Muscle of leg (tissue), 16 donors: Measurements from ENCODE around the gene RPGR. TPM values are rescaled to one million over a fixed set of nuclear protein-coding genes. Genes with fewer than 3 reads are reported as not detected.

Experiments
- DNase-seq: peaks from one replicate; pipeline ENCODE4 v3.0.0; 2013
- H3K27ac ChIP-seq: one replicate; pipeline ENCODE4 v1.5.1; 2013; ENCODE audit warnings: mild to moderate bottlenecking, low read length, control low read depth
- H3K27me3 ChIP-seq: one replicate; pipeline ENCODE4 v1.6.1; 2013; ENCODE audit warnings: low read length; ENCODE audit not compliant: control insufficient read depth, insufficient read depth
- H3K36me3 ChIP-seq: one replicate; pipeline ENCODE4 v1.6.1; 2013; ENCODE audit warnings: low read length; ENCODE audit not compliant: control insufficient read depth, insufficient read depth
- H3K4me1 ChIP-seq: one replicate; pipeline ENCODE4 v1.6.1; 2013; ENCODE audit warnings: low read length; ENCODE audit not compliant: control insufficient read depth, insufficient read depth
- H3K4me3 ChIP-seq: one replicate; pipeline ENCODE4 v1.5.1; 2013; ENCODE audit warnings: low read length, control low read depth
- H3K9me3 ChIP-seq: replicated peaks from 2 replicates; pipeline ENCODE4 v1.6.1; 2013; ENCODE audit warnings: low read depth, low read length; ENCODE audit not compliant: control insufficient read depth
- WGBS: methylation state at CpG from one replicate; pipeline ENCODE4 v1.1.5; 2013; ENCODE audit warnings: missing lambda C conversion rate; ENCODE audit not compliant: insufficient coverage; 5-methylcytosine and 5-hydroxymethylcytosine counted together
- long read RNA-seq, 11 donors: transcript quantifications; one replicate each; lab custom pipeline, GENCODE V29; 2026
- polyA plus RNA-seq, 8 donors: library from polyadenylated mRNA; unstranded; fragments of 120-200 nt; gene quantifications; one replicate each; pipeline versions ENCODE4 v1.2.1 to v1.2.3, GENCODE V29; 2013; ENCODE audit warnings: inconsistent platforms in 1 of 8, low replicate concordance in 1 of 8; ENCODE audit not compliant: insufficient read length in 8 of 8, insufficient read depth in 1 of 8
- total RNA-seq: library from RNA; stranded (reverse); fragments of 120-200 nt; gene quantifications from one replicate; pipeline ENCODE4 v1.2.4, GENCODE V29; 2013

RPGR gene
- total RNA-seq (4.2 TPM), polyA plus RNA-seq (1 to 10 TPM; 4.5 to 8.9 (median 5.4) TPM)
- long read RNA-seq, donor 1, result 0 reads
- long read RNA-seq, donor 2, partial matches to known transcripts, result 0 of 1 reads
- long read RNA-seq, donor 2, other reads (novel, unspliced or antisense), result 0 of 1 reads
- long read RNA-seq, donor 3, result 0 reads
- long read RNA-seq, donor 4, partial matches to known transcripts, result 0 of 1 reads
- long read RNA-seq, donor 4, other reads (novel, unspliced or antisense), result 0 of 1 reads
- long read RNA-seq, donor 5, partial matches to known transcripts, result 0 of 1 reads
- long read RNA-seq, donor 5, other reads (novel, unspliced or antisense), result 0 of 1 reads
- long read RNA-seq, donor 6, result 0 reads
- long read RNA-seq, donor 7, result 0 reads
- long read RNA-seq, donor 8, partial matches to known transcripts, result 0 of 1 reads
- long read RNA-seq, donor 8, other reads (novel, unspliced or antisense), result 0 of 1 reads
- long read RNA-seq, donor 9, result 0 reads
- long read RNA-seq, donor 10, partial matches to known transcripts, result 0 of 1 reads
- long read RNA-seq, donor 10, other reads (novel, unspliced or antisense), result 0 of 1 reads
- long read RNA-seq, donor 11, result 0 reads

DNA sequence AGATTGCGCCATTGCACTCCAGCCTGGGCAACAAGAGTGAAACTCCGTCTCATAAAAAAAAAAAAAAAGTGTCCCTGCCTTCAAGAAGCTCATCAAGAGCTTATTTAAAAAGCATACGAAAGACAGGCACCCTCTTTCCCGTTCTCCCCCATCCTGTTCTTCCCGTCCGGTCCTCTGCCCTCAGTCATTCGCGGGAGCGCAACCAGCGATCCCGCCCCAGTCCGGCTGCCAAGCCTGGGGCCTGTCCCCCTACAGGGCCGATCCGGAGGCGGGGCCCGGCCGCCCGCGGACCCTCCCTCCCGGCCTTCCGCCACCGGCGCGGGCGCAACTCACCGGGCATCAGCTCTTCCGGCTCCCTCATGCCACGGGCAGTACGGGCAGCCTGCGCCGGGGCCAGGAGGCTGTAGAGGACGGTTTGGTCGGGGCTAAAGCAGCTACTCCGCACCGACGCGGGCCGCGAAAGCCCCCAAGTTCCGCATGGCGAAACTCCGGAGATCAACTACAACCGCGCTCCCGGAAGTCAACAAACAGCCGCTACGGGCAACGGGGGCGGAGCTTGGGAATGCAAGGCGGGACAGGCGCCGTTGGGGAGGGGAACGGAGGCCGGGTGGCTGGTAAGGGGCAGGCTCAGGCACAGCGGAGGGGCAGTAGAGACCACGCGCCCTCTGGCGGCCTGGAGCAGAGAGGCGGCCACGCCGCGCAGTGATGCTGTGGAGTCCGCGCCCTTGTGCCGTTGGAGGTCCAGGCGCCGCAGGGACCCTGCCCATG is at the start of gene RPGR:
RPGR (minus strand) TSS at position 503 of the 768 bp plus-strand sequence; CDS start at position 361, 142 bp downstream.
- Histone ChIP-seq H3K4me3 (peak within 1 kb of the TSS; percentile 49), H3K9me3 (no peaks in the 10 kb centered on the region), H3K27ac (peak within 1 kb of the TSS; percentile 80), H3K4me1 (peaks cover 2% of the 10 kb centered on the region), H3K36me3 (no peaks in the 10 kb centered on the region), H3K27me3 (peaks cover 4% of the 10 kb centered on the region)
- DNase-seq, result peak; percentile 97
- WGBS, result 24% methylated on average over 55 of the region's 67 CpGs

GRCh38 chrX:38376747-38377146 is 49.4 kb upstream of the RPGR start:
- H3K4me1 ChIP-seq, result no peaks in the 10 kb centered on the region
- H3K36me3 ChIP-seq, result no peaks in the 10 kb centered on the region
- no peak overlapping the region for H3K4me3 ChIP-seq
- H3K27me3 ChIP-seq, result peaks cover 2% of the 10 kb centered on the region
- DNase-seq, result no peak
- H3K27ac ChIP-seq, result no peak overlapping the region
- no peaks in the 10 kb centered on the region for H3K9me3 ChIP-seq
- no CpG with 5 or more reads among the region's 1 CpG for WGBS

DNA sequence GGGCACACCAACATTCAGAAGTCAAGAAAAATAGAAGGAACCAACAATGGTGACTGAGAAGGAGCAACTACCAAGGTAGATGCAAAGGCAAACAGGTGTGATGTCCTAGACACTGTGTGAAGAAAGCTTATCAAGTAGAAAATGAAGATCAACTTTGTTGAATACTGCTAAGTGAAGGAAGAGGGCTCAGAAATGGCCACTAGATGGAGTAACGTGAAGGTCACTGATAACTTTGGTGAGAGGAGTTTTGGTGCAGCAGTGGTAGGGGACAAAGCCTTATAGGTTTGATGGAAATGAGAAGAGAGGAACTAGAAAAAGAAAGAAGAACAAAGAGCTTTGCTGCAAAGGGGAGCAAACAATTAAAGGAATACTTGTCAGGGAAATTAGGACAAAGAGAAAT is 48.6 kb upstream of the RPGR start:
- H3K27ac ChIP-seq, result no peak overlapping the region
- no peak for DNase-seq
- no peaks in the 10 kb centered on the region for H3K4me1 ChIP-seq
- no peaks in the 10 kb centered on the region for H3K36me3 ChIP-seq
- no peak overlapping the region for H3K4me3 ChIP-seq
- no peaks in the 10 kb centered on the region for H3K9me3 ChIP-seq
- WGBS, result 9% methylated on average over 1 of the region's 1 CpG
- H3K27me3 ChIP-seq, result peaks cover 3% of the 10 kb centered on the region

DNA sequence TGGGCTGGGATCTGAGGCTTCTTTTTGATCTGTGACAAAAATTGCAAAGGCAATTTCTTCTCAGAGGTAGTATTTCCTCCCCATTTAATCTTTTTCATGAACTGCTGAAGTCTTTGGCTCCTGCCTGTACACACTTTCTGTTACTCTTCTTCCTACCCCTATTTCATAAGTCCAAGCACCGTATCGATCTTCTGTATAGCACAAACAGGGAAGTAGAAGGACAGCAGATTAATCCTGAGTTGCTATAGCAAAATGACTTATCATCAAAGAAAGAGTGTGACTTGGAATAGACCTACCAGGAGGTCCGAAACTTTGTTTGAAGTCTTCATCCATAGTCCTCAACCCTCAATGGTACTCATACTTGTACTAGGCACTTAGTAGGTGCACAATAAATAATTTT is 47.1 kb upstream of the RPGR start:
- H3K27ac ChIP-seq, result no peak overlapping the region
- H3K4me3 ChIP-seq, result no peak overlapping the region
- no peaks in the 10 kb centered on the region for H3K4me1 ChIP-seq
- peaks cover 7% of the 10 kb centered on the region for H3K27me3 ChIP-seq
- no peaks in the 10 kb centered on the region for H3K36me3 ChIP-seq
- WGBS, result no CpG with 5 or more reads among the region's 3 CpGs
- H3K9me3 ChIP-seq, result no peaks in the 10 kb centered on the region
- no peak for DNase-seq

DNA sequence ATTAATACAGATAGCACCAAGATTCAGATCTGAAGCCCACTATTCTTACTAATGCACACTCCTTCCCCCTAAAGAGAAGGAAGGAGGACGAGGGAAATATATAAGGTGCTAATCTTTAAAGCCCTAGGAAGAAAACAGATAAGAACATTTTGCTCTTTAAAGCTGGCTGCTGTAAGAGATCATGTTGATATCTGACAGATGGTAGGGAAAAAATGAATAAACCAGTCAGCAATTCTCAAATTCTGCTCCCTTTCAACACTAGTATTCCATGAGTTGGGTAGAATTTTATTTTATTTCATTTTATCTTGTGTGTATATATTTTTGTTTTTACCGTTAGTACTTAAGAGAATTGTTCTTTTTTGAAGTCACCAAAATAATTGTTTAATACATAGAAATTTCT is 44.3 kb upstream of the RPGR start:
- H3K4me1 ChIP-seq, result no peaks in the 10 kb centered on the region
- WGBS, result no CpG with 5 or more reads among the region's 2 CpGs
- no peak for DNase-seq
- H3K27ac ChIP-seq, result no peak overlapping the region
- H3K4me3 ChIP-seq, result no peak overlapping the region
- H3K36me3 ChIP-seq, result no peaks in the 10 kb centered on the region
- no peaks in the 10 kb centered on the region for H3K9me3 ChIP-seq
- peaks cover 4% of the 10 kb centered on the region for H3K27me3 ChIP-seq

GRCh38 chrX:38368774-38369173 is 41.5 kb upstream of the RPGR start:
- H3K27ac ChIP-seq, result no peak overlapping the region
- H3K4me1 ChIP-seq, result no peaks in the 10 kb centered on the region
- no peaks in the 10 kb centered on the region for H3K36me3 ChIP-seq
- no peak overlapping the region for H3K4me3 ChIP-seq
- H3K9me3 ChIP-seq, result no peaks in the 10 kb centered on the region
- peaks cover 7% of the 10 kb centered on the region for H3K27me3 ChIP-seq
- no peak for DNase-seq
- no CpG with 5 or more reads among the region's 2 CpGs for WGBS

DNA sequence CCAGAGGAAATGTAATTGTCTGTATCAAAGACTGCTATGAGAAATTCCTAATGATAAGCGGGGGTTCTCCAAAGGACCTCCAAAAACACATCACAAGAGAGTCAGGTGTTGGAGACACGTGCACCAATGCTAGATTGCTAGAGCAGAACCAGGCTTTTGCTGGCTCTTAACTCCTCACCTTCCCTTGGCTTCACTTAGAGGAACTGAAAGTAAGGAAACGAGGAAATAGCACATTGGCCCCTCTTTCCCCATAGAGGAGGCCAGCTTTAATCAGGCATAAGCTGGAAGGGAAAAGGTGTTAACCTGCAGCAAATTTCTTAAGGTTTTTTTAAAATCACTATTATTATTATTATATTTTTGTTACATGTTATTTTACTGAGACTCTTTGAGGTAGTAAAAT is 38.6 kb upstream of the RPGR start:
- Histone ChIP-seq H3K4me1 (no peaks in the 10 kb centered on the region), H3K27ac (no peak overlapping the region), H3K4me3 (no peak overlapping the region), H3K9me3 (no peaks in the 10 kb centered on the region), H3K27me3 (peaks cover 7% of the 10 kb centered on the region), H3K36me3 (no peaks in the 10 kb centered on the region)
- WGBS, result no CpG with 5 or more reads among the region's 3 CpGs
- peak; percentile 37 for DNase-seq

- no peak overlapping the region for H3K27ac ChIP-seq
These were observed 35.7 kb upstream of the RPGR start for GRCh38 chrX:38363046-38363445.

DNA sequence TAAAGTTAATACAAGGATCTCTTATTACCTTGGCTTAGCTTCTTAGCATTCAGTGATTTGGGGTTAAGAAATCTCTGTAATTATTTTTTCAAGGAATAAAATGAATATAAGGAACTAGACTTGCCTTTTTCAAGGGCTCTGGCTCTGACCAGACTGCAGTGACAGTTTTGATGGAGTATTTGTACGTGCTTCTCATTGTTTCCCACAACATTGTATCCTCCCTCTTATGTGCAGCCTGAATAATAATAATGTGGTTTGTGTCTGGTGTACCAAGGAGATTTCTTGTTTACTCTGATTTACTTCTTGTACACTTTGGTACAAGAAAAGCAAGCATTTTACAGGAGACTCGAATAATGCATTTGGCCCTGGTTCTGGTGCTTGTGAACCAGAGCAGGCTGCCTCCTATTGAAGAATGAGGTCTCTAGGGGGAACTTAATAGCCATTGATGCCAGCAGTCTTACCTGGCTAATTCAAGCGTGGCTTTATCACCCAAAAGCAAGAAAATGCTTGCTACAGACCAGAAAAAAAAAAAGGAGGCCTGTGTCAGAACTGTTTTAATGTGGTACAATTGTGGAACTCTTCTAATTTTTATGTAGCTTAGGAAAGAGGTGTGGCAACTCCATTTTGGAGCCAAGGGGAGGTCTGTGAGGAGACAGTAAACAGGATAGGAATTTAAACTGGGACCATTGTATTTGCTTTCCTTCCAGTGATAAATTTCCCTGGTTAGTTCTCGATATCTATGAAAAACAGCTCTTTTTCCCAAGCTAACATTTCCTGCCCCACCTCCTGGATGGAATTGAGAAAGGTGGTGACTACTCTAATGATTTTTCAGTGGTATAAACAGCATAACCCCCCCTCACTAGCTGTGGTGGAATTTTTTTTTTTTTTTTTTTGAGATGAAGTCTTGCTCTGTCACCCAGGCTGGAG is 30.7 kb upstream of the RPGR start:
- H3K27ac ChIP-seq, result no peak overlapping the region
- H3K27me3 ChIP-seq, result peaks cover 4% of the 10 kb centered on the region
- H3K36me3 ChIP-seq, result no peaks in the 10 kb centered on the region
- no peak for DNase-seq
- H3K9me3 ChIP-seq, result no peaks in the 10 kb centered on the region
- no peaks in the 10 kb centered on the region for H3K4me1 ChIP-seq
- WGBS, result 40% methylated on average over 1 of the region's 4 CpGs
- H3K4me3 ChIP-seq, result no peak overlapping the region

More at GRCh38 chrX:38363046-38363445, 35.7 kb upstream of the RPGR start:
- DNase-seq, result no peak
- Histone ChIP-seq H3K27me3 (peaks cover 2% of the 10 kb centered on the region), H3K4me3 (no peak overlapping the region), H3K4me1 (no peaks in the 10 kb centered on the region), H3K36me3 (no peaks in the 10 kb centered on the region), H3K9me3 (no peaks in the 10 kb centered on the region)
